Measurements from ENCODE around the gene HID1.

The HID1 gene

DNA sequence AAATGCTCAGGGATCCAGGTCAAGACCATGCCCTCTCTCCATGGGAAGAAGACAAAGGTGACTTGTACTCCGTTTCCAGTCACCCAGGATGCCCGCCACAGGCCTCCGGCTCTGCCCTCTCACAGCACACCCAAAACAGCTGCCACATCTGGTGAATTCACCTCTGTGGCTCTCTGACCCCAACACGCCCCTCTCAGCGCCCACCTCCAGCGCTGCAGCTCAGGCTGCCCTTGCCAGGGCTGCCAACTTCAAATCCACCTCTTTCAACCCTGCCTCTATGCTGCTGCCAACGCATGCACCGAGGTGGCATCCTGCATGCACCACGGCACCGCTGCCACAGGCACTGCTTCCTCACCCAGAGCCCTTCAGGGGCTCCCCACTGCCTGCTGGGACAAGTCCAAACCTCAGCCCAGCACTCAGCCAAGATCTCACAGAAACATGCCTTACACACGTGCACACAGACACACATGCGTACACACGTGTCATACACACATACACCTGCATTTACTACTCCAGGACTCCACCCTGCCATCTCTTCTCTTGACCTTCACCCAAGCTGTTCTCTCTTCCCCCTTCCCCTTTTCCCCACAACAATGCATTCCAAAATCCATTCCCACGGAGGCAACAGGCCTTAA lies 7.5 kb downstream of the HID1 start:
- no peak for DNase-seq

DNA sequence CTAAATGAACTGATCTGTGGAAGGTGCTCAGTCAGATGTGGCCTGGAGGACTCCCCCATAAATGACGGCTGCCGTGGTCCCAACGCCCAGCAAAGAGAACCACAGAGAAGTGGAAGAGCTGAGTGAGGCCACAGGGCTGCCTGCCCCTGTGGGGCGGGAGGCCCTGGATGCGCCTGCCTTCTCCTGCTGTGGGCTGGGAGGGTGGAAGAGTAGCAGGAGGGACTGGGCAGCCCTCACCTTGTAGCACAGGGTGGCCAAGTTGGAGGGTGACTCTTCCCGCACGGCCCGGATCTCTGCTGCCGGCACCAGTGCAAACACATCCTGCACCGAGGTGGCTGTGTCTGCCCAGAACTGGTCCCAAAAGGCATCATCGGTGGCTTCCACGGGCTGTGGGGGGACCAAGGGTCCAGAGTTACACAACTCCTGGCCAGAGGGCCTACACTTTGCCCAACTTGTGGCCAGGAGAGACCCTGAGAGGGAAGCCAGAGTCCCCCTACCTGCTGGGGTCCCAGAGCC lies 8.3 kb downstream of the HID1 start:
- no peak for DNase-seq

DNA sequence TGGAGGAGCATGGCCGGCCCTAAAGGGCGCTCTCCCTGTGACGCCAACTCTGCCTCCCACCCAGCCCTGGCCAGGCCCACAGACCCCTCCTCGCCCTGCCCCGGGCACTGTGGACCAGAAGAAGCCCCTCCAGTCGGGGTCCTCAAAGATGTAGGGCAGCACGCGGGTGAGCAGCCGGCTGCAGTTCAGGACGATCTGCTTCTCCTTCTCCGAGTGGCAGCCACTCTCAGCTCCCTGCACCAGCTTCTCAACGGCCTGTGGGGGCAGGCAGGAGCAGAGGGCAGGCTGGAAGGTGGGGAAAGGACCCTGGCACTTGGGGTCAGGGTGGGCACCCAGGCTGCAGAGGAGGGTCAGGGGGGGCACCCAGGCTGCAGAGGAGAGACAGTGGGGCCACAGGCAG lies 8.9 kb downstream of the HID1 start:
- DNase-seq: no peak

DNA sequence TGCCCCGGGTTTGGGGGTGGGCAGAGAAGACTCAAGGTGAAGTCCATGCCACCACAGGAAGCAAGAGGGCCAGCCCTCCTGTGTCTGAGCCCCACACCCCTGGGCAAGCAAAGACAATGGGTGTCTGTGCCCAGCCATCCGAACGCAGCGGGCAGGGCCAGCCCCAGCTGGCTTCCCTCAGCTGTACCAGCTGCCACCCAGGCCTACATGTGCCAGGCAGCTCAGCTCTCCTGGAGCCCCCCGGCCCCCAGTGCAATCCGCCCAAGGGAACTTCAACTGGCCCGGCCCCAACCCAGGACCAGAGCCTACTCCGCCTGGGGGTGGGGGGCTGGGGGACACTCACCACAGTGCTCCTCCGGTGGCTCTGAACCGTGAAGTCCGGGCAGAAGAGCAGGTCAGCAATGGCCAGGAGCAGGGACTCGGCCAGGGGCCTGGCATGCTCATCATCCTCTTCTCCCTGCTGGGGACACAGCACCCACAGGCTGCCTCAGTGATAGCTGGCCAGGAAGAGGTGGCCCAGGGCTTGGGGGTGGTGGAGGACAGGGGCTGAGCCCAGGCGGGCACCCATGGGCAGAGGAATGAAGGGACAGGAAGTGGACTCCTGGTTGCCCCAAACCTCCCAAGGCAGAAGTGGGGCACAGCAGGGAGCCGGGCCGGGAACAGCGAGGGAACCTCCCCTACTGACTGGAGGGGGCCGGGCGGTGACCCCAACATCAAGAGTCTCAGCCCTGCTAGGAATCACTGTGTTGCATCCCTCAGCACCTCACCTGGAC lies 9.8 kb downstream of the HID1 start:
- DNase-seq: no peak

DNA sequence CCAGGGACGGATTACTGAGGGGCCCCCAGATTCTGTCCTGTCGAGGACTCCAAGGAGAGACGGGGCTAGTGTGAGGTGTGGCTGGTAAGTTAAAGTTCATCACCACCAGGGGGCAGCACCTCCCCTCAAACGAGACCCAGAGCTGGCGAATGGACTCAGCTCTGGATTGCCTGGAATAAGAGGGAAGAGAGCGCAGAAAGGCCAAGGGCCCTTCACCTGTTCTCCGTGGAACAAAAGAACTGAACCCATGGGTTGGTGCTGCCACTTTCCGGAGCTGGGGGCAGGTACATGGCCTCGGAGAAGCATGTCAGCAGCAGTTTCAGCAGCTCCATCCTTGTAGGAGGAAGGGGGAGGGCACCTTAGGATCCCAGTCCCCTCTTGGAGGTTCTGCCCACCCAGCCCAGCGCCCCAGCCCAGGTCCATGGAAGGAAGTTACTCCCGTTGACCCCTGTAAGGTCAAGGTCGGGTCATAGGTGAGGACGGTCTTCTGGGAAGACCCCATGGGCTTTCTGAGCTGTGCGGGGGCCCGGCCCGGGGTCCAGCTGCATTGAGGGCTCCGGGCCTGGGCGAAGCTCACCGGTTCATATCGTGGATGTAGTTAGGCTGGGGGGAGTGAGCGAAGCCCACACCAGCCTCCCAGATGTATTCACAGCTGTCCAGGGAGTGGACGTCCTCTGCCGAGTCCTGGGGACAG lies 10.8 kb downstream of the HID1 start:
- DNase-seq: peak; percentile 87 to 89

DNA sequence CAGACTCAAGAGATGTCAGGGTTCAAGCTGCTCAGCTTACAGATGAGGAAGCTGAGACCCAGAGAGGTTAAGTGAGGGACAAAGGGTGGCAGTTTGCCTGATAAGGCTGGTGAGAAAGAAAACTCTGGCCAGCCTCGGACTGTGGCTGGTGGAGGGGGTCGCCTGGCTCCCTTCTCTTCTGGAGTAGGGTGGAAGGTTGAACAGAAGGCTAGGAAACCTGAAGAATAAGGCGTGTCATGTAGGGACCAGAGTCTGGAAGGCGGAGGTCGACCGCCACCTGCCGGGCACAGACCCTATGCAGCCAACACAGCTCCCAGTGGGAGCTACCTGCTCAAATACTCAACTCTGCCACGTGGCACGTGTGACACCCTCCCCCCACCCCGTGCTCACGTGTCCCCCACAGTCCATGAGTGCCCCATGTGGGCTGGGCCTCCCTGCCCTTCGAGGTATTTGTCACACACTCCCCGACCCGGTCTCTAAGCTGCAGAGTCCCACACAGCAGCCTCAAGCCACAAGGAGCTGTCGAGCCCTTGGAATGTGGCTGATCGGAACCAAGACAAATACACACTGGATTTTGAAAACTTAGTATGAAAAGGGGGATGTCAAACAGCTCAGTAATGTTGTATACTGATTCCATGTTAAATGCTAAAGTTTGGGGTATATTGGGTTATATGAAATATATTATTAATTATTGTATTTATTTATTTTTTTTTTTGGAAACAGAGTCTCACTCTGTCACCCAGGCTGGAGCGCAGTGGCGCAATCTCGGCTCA lies 11.8 kb downstream of the HID1 start:
- peak in 1 of 2 donors; percentile 32 for DNase-seq

DNA sequence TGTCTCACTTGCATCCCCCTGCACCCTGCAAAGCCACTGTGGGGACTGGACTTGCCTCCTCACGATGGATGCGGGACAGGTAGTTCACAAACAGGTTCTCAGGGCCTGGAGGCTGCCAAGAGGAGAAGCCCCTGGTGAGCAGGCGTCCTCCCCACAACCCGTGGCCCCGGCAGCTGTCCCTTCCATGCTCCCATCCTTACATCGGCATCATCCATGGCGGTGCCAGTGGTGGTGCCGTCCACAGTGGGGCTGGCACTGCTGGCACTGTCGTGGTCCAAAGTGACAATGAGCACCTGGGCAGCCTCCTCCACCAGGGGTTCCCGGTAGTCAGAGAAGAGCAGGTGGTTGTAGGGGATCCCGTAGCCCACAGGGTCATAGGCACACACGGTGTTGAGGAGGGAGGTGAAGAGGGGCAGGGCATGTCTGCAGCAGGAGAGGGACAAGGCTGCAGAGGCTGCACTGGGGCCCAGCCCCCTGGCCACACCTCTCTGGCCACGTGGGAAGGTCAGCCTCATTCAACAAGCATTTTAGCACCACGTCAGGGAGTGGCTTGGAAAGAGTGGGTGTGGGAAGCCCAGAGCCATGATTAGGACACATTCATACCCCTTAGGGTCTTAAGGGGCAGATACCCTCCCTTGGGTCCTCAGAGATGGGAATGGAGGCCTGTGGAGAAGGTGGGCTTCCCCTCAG lies 12.6 kb downstream of the HID1 start:
- no peak for DNase-seq

DNA sequence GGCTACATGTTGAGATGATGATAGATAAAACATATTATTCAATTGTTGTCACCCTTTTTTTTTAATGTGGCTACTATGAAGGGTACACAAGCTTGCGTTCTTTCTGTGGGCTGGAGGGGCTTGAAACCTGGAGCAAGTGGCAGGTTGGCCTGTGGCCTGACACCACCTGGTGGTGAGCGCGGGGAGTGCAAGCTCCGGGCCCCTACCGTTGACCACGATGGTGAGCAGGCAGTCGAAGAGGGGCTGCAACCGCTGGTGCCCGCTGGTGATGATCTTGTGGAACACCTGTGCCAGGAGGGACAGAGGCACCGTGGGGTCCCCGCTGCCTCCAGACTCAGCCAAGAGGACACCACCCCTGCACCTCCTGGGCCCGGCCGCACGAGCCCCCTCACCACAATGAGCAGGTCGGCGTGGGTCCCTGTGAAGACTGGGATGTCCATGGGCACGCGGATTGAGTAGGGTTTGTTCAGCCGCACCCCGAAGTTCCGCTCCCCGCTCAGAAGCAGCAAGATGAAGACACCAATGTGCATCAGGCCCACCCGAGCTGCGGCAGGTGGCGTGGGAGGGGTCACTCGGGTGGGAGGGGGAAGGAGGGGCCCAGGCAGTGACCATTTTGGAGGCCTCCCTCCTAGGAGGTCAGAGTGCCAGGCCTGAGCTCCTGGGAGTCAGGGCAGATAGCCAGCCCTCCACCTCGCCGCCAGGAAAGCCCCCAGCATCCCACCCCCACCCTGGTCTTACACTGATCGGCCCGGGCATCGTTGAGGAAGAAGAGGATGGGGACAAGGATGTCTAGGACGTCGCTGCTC lies 14.4 kb downstream of the HID1 start:
- peak; percentile 86 to 91 for DNase-seq

DNA sequence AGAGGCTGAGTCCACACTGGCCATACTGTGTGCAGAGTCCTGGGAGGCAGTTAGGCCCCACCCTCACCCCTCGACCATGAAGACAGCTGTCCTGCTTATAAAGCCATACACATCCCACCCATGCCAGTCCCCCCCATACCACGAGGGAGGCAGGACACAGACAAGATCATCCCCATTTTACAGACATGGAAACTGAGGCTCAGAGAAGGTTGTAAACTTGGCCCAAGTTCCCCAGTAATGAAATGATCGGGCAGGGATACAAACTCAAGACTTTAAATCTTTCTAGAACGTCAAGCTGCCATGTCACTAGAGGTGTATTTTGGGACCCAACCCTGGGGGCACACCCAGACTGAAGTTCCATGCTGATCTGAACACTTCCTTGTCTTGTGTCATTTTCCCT lies 16.5 kb downstream of the HID1 start:
- DNase-seq: no peak

DNA sequence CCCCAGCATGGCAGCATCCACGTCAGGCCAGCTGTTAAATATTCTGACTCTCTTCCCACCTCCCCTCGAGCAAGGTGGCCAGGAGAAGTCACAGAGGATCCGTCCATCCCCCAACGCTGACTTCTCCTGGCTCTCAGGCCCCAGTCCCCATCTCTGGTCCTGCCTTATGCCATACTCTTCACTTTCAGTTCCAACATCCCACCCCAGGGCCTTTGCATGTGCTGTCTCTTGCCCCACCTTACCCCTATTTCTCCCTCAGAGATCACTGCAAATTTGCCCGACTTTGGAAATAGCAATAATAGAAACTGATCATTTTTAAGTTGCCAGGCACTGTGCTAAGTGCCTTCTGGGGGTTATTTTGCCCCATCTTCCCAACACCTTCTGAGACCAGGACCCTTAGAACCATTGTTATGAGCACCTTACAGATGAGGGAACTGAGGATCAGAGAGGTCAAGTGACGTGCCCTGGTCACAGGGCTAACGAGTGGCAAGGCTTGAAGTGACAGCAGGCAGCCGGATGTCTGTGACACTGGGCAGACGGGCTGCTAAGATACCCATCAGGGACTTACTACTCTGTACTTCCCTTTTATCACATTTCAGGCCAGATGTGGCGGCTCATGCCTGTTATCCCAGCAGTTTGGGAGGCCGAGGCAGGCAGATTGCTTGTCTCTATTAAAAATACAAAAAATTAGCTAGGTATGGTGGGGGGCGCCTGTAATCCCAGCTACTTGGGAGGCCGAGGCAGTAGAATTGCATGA lies 17.7 kb downstream of the HID1 start:
- no peak for DNase-seq

DNA sequence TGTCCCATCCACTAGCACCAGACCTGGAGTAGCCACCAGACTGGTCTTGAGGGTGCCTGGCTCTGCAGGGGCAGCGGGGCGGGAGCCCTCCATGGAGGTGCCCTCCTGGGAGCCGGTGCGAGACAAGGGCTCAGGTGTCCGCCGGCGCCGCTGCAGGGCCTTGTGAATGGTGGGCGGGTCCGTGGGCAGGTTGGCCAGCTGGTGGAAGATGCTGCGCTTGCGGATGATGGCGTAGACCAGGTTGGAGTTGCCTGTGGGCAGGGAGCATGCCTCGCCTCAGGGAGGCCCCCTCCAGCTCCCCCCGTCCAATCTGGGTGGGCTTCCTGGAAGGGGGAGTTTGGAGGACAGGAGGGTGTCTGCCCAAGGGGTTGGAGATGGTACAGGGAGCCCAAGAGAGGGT lies 18.4 kb downstream of the HID1 start:
- DNase-seq: no peak

DNA sequence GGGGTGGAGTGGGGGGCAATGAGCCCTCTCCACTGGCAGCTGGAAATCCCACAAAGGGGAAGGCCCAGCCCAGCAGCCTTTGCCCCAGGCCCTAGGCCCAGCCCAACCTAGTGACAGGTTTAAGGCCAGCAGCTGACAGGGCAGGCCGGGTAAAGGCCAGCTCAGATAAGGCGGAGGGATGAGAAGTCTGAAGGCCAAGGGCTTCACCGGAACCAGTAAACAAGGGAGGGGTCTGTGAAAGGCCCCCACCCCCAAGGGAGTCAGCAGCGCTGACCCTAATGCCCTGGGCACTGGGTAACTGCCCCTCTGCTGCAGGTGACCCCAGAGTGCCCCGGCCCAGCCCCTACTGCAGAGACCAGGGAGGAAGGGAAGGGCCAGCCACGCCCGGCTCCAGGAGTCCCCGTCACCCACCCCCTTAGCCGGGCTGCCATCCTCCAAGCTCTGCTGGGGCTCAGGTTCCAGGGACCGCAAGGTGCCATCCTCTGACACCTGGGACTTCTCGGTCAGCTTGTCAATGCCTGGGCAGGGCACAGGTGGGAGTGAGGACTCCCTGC lies 19.3 kb downstream of the HID1 start:
- DNase-seq: no peak

DNA sequence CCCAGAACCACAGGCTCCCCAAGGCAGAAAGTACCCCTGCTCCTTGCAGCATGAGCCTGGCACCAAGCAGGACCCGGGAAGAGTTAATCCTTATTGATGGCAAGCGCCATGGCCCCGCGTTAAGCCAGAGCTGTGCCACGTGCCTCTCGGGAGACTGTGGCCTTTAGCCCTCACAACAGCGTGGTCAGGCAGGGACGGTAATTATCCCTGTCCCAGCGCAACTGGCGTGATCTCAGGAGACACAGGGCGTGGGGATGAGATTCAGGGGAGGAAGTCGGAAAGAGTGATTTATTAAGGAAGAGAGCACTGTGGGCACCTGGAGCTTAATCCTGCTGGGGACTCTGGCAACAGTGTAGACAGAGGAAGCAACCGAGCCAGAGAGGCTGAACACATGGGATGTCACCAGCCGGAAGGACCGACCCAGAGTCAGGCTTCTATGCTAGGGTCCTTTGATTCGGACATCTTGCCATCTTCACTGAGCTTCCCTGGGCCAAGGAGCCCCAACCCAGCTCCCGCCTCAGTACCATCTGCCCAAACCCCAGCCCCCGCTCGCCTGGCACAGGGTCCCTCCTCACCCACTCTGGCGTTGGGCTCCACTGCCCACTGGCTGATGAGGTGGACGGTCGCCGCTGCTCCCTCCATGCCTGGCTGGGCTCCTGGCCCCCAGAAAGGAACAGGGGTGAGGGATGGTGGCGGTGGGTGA lies 20.0 kb downstream of the HID1 start:
- no peak for DNase-seq

DNA sequence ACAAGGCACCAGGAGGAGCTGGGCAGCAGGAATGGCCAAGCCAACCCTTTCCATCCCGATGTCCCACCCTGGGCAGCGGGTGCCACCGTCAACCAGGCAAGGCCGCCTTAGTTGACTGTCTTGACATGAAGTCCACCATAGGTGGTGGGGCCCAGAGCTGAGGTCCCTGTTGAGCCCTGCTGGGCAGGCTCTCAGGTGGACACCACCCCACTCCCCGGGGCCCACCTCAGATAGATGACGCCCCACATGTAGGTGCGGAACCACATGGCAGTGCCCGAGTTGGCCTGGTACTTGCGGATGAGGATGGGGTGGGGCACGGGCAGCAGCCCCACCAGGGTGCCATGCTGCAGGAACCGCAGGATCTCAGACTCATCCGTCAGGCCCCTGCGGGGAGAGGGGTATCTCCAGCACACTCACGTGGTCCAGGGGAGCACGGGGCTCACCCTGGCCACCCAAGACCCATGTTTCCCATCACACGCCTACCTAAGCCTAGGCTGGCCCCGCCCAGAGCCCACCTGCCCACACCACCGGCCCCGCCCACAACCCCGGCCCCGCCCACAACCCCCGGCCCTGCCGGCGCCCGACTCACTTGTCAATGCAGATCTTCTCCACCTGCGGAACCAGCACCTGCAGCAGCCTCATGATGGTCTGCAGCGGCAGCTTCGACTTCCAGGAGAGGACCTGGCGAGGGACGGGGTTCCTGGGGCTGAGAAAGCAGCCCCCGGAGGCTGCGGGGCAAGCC lies 20.7 kb downstream of the HID1 start:
- no peak for DNase-seq

DNA sequence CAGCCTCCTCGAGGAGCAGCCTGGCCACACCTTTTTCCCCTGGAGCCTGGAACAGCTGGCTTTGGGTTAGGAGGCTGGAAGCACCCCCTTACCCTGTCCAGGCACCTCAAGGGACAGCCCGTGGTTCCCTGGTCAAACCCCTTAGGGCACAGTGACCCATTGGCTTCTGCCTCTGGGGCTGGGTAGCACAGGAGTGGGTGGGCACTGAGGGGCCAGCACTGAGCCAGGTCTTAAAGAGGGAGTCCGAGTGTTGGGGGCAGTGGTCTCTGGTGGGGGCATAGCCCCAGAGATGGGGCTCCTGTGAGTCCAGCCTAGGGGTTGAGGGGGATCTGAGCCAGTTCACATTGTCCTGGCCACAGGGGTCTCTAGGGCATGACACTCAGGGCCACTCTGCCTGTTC lies 21.5 kb downstream of the HID1 start:
- no peak for DNase-seq

DNA sequence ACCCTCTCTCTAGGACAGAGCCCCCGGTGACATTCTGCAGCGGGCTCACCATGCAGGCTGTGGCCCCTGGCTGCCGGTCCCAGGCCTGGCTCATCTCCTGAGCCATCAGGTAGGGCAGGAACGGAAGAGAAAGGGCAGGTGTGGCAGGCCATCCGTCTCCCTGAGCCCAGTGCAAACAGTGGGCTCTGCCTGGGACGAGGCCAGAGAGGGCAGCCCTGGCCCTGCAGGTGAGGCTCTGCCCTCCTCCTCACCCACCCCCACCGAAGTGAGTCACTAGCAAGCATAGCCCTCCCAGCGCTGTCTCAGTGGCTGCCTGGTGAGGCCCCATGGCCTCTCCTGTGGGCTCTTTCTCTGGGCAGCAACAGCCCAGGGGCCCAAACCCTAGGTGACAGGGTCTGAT lies 22.4 kb downstream of the HID1 start:
- no peak for DNase-seq

DNA sequence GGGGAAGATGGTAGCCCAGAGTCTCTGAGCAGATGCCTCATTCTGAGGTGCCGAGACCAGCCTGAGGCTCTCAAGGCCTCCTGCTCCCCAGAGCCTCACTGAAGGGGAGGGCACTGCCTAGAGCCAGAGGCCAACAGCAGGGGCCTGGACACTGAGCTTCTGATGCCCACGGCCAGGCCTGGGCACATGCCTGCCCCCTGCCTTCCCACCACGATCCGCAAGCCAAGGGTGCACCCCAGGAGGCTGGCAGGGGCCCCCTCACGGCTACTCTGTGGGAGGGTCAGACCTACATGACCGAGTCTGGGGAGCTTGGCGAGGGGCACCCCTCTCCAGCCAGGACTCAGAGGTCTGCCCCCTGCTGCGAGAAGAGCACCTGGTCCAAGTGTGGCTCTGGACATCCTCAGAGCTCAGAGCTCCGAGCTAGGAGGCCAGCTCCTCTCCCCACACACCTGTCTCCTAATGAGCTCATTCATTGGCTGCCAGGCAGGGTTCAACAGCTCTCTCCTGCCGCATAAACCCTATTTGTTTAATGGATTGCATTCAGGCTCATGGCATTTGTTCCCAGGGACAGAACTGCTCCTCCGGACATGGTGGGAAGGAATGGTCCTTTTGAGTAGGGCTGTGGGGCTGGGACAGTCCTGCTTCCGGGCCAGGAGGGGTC lies 23.0 kb downstream of the HID1 start:
- no peak for DNase-seq

DNA sequence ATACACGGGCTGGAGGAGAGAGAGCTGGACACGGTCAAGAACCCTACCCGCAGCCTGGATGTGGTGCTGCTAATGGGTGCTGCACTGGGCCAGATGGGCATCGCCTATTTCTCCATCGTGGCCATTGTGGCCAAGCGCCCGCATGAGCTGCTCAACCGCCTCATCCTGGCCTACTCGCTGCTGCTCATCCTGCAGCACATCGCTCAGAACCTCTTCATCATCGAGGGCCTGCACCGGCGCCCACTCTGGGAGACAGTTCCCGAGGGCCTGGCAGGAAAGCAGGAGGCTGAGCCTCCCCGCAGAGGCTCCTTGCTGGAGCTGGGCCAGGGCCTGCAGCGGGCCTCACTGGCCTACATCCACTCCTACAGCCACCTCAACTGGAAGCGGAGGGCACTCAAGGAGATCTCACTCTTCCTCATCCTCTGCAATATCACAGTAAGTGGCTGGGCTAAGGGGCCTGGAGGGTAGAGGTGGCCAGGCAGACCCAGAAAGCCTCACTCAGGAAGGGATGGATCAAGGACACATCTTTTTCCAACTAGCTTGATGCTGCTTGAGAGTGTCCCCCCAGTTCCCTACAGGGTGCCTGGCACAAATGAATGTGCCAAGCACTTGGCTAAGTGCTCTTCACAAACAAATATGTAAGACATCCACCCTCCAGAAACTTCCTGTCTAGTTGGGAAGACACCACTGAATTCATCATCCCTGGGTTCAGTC lies 25.4 kb downstream of the HID1 start:
- DNase-seq: no peak

All from stimulated activated CD4-positive, alpha-beta T cell treated with anti-CD3 and anti-CD28 coated beads, Interleukin-2, amount 100 ng/mL, for 48 hours (primary cell).